GDM1 (cell line): Measurements from ENCODE around the gene PSMD12.
"Not testable (repeated sequence)": the region's sequence is repeated elsewhere in the genome, so short reads cannot be mapped to it uniquely, and the experiment has no call there.

Source experiments
- DNase-seq: peaks from one replicate; lab custom pipeline; 2025; lab: John Stamatoyannopoulos, UW

Gene PSMD12

DNA sequence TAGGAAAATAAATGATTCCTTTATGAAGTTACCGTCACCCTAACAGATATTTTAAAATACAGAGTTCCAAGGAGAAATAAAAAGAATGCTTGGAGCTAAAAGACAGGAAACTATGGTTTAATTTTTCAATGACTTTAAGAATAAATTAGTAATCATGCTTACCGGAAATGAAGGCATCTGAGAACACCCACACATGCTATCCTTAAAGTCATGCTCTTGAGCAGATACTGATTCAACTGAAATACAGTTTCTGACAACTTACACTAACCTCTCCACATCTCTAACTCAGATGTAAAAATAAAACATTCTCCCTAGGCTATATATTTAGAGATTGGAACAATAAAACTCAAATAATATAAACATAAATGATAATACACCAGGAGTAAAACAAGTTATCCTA, 7.8 kb downstream of the PSMD12 start:
- DNase-seq = no peak

DNA sequence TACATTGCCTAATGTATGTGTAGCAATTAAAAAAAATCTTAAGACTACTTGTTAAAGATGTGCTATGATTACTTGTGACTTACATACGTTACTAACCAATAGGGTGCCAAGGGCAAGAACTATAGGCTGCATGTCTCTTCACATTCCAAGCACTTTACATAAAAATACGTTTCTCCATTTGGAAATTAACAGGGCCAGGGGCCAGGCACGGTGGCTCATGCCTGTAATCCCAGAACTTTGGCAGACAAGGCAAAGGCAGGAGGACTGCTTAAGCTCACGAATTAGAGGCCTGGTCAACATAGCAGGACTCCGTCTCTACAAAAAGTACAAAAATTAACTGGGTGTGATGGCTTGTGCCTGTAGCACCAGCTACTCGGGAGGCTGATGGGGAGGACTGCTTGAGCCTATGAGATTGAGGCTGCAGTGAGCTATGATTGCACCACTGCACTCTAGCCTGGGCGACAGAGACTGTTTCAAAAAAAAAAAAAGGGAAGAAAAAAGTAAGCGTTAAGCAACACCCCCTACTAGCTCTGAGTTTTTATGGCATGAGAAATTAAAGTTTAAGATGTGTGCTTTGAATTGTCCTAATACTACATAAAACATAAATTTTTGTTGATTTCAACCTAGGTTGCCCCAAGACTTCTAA, 12.3 kb downstream of the PSMD12 start:
- no peak for DNase-seq

DNA sequence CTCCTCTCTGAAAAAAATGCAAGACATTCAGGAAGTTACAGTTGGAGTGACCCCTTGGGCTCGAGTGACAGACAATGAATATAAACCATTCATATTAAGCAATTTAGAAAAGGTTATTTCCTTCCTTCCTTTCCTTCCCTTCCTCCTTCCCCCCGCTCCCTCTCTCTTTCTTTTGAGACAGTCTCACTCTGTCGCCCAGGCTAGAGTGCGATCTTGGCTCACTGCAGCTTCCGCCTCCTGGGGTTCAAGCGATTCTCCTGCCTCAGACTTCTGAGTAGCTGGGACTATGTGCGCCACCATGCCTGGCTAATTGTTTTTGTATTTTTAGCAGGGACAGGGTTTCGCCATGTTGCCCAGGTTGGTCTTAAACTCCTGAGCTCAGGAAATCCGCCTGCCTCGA, 13.2 kb downstream of the PSMD12 start:
- no peak for DNase-seq

DNA sequence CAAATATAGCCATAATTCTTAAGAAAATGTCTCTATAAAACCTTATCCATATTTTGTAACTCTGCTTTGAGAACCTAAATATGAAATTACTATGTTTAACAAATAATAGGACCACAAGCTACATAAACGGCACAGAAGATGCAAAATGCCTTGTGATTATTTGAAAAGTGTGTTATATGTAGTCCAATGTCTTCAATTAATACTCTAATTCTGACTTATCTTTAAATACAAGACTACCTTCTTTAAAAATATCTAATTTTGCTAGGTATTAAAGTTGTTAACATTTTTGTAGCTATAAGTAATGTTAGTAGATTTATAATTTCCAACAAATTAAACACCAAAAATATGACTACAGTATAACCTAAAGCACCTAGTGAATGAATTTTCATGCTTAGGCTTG, 17.0 kb downstream of the PSMD12 start:
- no peak for DNase-seq

DNA sequence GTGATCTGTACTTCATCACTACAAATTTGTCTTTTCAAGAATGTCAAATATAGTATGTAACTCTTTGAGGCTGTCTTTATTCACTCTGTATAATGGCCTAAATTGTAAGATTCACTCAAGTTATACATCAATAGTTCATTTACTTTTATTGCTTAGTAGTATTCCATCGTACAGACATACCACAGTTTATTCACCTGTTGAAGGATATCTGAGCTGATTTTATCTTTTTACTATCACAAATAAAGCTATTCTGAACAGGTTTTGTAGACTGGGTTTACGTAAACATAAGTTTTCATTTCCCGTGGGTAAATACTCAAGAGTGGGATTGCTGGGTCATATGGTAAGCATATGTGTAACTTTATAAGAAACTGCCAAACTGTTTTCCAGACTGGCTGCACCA, 18.6 kb downstream of the PSMD12 start:
- no peak for DNase-seq

DNA sequence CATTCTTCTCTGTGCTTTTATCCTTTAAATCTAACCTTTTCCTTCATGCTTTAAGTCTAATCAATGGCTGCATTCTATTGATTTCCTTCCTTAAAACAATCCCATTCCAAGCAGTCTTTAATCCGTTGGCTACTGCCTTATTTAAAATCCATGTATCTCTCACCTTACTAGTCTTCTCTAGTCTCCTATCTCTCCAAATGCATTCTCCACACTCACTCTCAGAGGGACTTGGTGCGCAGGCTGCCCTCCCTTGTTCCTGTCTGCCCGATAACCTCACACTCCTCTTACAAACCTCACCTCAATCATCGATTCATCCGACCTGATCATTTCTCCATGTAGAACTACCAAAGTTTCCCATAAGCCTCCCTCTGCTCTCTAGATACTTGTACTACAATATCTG, 23.1 kb downstream of the PSMD12 start:
- DNase-seq = no peak

DNA sequence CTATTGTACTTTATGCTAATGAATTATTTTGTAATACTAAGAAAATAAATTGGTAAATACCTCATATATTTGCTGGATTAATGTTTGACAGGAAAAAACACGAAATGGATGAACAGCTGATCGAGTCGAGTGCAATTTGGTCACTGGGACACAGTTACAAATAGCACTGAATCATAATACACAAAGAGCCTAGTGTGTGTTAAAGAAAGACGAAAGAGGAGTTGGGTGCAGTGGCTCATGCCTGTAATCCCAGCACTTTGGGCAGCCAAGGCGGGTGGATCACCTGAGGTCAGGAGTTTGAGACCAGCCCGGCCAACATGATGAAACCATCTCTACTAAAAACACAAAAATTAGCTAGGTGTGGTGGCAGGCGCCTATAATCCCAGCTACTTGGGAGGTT, 28.0 kb downstream of the PSMD12 start:
- DNase-seq = not testable (repeated sequence)

DNA sequence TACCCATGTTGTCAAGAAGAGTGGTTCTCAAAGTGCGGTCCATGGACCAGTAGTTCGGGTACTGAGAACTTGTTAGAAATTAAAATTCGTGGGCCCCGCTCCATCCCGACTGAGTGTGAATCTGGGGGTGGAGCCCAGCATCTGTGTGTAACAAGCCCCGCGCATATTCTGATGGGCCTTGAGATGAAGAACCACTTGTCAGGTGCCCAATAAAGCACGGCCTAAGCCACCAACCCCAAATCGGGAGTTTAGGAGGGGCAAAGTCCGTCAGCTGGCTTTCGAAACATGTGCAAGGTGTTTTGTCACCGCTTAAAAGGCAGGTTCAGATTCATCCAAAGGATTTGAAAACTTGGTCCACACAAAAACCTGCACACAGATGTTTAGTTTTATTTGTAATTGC, 29.5 kb downstream of the PSMD12 start:
- DNase-seq = no peak

DNA sequence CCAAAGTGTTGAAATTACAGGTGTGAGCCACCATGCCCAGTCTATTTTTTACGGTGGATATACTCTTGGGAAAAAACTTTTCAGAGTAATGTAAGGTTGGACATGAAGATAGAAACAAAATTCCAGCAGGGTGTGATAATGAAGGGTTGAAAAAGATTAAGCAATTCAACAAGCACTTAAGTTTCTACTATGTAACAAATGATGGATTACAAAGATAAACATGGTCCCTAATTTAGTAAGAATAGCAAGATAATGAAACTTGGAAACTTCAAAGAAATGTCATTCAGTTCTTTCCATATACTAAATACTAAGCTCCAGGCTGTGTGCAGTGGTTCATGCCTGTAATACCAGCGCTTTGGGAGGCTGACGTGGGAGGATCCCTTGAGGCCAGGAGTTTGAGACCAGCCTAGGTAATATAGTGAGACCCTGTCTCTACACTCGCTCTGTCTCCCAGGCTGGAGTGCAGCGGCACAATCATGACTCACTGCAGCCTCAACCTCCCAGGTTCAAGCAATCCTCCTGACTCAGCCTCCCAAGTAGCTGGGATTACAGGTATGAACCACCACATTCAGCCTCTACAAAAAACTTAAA, 31.0 kb downstream of the PSMD12 start:
- no peak for DNase-seq

DNA sequence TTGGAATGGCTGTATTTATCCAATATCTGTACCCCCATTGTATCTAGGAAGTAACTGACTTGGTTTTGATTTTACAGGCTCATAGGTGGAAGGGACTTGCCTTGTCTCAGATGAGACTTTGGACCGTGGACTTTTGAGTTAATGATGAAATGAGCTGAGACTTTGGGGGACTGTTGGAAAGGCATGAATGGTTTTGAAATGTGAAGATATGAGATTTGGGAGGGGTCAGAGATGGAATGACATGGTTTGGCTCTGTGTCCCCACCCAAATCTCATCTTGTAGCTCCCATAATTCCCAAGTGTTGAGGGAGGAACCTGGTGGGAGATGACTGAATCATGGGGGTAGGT, 34.2 kb downstream of the PSMD12 start:
- DNase-seq = not testable (repeated sequence)

DNA sequence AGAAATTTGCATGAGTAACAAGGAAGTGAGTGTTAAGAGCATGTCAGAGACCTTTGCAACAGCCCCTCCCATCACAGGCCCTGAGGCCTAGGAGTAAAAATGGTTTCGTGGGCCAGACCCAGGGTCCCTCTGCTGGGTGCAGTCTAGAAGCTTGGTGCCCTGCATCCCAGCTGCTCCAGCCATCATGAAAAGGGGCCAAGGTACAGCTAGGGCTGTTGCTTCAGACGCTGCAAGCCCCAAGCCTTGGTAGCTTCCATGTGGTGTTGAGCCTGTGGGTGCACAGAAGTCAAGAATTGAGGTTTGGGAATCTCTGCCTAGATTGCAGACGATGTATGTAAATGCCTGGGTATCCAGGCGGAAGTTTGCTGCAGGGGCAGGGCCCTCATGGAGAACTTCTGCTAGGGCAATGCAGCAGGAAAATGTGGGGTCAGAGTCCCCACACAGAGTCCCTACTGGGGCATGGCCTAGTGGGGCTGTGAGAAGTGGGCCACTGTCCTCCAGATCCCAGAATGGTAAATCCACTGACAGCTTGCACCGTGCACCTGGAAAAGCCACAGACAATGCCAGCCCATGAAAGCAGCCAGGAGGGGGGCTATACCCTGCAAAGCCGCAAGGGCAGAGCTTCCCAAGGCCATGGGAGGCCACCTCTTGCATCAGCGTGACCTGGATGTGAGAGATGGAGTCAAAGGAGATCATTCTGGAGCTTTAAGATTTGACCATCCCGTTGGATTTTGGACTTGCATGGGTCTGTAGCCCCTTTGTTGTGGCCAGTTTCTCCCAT, 34.8 kb downstream of the PSMD12 start:
- not testable (repeated sequence) for DNase-seq

DNA sequence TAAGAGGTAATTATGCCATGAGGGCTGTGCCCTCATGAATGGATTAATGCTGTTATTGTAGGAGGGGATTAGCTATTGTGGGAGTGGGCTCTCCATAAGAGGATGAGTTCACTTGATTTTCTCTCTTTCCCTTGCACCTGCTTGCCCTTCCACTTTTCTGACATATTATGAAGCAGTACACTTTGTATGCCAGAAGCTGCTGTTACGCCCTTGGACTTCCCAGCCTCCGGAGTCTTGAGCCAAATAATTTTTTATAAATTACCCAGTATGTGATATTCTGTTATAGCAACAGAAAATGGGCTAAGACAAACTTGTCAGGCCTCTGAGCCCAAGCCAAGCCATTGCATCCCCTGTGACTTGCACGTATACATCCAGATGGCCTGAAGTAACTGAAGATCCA, 38.4 kb downstream of the PSMD12 start:
- no peak for DNase-seq

DNA sequence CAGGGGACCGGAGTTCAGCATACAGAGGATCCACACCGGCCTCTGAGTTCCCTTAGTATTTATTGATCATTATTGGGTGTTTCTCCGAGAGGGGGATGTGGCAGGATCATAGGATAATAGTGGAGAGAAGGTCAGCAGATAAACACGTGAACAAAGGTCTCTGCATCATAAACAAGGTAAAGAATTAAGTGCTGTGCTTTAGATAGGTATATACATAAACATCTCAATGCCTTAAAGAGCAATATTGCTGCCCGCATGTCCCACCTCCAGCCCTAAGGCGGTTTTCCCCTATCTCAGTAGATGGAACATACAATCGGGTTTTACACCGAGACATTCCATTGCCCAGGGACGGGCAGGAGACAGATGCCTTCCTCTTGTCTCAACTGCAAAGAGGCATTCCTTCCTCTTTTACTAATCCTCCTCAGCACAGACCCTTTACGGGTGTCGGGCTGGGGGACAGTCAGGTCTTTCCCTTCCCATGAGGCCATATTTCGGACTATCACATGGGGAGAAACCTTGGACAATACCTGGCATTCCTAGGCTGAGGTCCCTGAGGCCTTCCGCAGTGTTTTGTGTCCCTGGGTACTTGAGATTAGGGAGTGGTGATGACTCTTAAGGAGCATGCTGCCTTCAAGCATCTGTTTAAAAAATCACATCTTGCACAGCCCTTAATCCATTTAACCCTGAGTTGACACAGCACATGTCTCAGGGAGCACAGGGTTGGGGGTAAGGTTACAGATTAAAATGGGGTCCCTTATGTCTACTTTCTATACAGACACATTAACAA, 39.2 kb downstream of the PSMD12 start:
- not testable (repeated sequence) for DNase-seq

DNA sequence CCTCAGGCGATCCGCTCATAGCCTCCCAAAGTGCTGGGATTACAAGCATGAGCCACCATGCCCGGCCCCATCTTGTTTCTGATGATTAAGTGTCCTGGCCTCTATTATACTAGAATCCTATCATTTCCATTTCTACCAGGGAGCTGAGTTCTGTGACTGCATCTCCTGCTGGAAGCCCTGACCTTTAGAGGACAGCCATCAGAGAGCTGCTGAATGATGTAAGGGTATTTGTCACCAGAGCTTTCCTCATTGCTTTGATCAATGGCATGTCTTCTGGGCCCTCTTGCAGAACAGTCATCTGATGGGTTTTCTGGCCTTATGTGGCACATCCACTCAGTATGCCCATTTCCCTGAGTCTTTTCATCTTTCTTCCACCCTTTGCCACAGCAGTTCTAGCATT, 39.9 kb downstream of the PSMD12 start:
- no peak for DNase-seq

DNA sequence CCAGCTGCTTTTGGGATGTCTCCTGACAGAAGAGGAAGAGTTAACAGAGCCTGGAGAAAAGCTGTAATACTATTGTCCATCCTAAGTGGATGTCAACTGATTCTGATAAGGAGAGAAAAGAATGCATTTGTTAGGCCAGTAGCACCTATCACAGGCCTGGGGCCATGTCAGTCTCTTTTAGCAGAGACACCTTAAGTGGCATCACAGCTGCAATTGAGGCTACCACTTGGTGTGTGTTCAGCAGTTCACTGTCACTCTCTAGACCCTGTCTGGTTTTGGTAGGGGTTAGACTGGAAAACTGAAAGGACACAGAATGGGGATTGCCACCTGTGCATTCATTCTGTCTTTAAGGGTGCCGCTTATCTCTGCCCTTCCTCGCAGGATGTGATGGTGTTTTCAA, 42.0 kb downstream of the PSMD12 start:
- DNase-seq = no peak

DNA sequence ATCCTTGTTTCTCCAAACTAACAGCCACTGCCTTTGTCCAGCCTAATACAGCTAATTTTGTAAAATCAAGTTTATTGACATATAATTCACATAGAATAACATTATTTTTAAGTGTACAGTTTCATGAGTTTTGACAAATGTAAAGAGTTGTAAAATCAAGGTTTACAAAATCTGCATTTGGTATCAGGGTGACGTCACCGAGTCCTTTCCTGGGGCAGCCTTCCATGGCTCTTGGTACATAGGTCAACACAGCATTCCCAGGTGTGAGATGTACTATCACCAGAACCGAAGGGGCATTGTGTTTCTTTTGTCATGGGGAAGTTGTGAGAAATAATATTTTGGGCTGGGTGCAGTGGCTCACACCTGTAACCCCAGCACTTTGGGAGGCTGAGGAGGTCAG, 42.9 kb downstream of the PSMD12 start:
- no peak for DNase-seq

DNA sequence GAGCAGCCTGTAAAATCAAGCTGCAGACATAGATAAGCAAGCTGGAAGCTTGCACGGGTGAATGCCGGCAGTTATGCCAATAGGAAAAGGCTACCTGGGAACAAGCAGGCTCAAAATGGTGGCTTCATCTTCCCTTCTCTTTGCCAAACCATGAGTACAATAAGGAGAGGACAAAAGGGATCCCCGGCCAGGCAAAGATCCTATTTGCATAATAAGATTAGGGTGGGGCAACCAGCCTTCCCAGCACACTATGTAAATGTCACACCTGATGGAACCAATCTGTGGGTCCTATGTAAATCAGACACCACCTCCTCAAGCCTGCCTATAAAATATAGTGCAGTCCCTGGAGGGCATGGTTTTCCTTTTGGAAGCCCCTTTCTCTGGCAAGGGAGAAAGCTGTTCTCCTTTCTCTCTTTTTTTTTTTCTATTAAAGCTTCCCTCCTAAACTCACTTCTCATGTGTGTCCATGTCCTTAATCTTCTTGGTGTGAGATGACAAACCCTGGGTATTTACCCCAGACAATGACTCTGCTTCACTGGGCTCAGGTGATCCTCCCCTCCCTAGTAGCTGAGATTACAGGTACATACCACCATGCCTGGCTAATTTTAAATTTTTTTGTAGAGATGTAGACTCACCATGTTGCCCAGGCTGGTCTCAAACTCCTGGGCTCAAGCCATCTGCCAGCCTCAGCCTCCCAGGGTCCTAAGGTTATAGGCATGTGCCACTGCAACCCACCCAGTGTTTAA, 44.2 kb downstream of the PSMD12 start:
- no peak for DNase-seq

DNA sequence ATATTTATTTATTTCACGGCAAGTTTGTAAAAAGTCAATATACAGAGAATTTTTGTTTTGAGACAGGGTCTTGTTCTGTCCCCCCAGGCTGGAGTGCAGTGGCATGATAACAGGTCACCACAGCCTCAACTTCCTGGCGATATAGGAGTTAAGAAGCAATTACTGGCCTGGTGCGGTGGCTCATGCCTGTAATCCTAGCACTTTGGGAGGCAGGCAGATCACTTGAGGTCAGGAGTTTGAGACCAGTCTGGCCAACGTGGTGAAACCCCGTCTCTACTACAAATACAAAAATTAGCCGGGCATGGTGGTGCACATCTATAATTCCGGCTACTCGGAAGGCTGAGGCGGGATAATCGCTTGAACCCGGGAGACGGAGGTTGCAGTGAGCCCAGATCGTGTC, 44.9 kb downstream of the PSMD12 start:
- DNase-seq = not testable (repeated sequence)

DNA sequence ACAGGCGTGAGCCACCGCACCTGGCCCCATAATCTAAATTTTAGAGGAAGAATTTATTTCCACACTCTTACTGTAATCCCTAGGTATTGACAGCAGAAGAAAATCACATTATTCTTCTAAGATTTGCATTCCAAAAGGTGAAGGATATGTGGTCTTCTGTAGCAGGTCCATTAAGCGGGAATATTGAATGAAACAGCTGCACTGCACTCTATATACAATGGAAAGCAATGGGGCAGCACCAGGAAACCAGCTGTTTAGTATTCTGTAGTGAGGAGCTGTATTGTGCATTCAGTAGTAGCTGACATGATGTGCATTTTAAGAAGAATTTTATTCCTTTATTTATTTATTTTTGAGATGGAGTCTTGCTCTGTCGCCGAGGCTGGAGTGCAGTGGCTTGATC, 49.6 kb downstream of the PSMD12 start:
- no peak for DNase-seq

DNA sequence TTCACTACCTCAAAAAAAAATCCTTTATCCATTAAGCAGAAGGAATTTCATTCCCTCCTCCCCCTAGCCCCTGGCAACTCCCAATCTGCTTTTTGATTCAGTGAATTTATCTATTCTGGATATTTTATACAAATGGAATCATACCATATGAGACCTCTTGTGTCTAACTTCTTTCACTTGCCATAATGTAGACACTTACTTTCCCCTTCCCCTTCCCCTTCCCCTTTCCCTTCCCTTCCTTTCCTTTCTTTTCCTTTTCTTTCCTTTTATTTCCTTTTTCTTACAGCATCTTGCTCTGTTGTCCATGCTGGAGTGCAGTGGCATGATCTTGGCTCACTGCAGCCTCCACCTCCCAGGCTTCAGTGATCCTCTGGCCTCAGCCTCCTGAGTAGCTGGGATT, 50.5 kb downstream of the PSMD12 start:
- no peak for DNase-seq

DNA sequence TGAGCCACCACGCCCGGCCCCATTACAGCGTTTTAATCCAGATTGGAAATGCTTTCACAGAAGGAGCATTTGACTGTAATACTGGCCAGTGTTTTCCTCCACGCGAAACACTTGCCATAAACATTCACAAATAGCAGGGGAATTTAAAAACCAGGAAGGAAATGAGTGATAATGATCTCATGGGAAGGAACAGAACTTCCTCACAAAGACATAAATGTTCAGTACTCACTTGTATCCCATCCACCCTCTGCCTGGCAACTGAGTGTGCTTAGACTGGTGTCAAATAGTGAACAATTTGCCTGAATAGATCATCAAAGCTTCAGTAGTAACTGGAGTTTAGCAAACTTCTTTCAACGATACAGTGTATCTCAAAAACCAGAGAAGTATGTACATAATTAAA, 54.1 kb downstream of the PSMD12 start:
- peak; percentile 23 for DNase-seq

DNA sequence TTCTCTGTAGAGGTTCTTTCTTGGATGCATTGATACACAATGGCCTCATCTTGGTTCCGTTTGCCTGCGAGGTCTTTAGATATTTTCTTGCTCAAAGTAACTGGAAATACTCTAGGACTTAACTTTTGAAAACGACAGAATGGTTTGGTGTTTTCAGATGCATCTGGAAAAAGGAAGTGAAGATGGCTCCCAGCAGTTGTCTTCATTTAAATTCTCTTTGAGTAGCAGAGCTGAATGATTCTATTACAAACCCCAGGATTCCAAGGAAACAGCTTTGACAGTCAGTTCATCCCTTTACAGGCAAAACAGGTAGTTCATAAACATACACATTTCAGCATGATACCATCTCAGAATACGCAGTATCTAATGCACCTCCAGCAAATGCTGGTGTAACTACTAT, 54.8 kb downstream of the PSMD12 start:
- no peak for DNase-seq
